OCI-LY7 (cell line): ENCODE data around the gene PRRC2B. TPM values are rescaled to one million over a fixed set of nuclear protein-coding genes. Genes with fewer than 3 reads are reported as not detected.
A peak's percentile ranks its signal among the peaks of the same experiment; 100 is the strongest.

ENCODE experiments used
- BruUV-seq: library from RNA; stranded (reverse); fragments of 400-500 nt; replicated peaks from 2 replicates; lab custom pipeline; 2021; lab: Mats Ljungman, UMichigan
- CTCF ChIA-PET: fragments of 300-600 bp; sonication (Branson Sonifier 250); formaldehyde crosslinking; loops from one replicate; lab custom pipeline; 2022; ENCODE audit warnings: antibody characterized with exemption; ENCODE audit not compliant: unreplicated experiment; lab: Charles Lee
- POLR2A ChIA-PET: fragments of 300-600 bp; sonication (Branson Sonifier 250); formaldehyde crosslinking; loops from one replicate; lab custom pipeline; 2022; ENCODE audit warnings: antibody characterized with exemption; lab: Charles Lee
- DNase-seq: peaks from one replicate; pipeline ENCODE4 v3.0.0-alpha.2; 2015; ENCODE audit warnings: low spot score
- H2AFZ ChIP-seq: fragments of 200-600 bp; sonication (generic), shearing (Covaris generic); 2 replicates; pipeline ENCODE4 v1.6.1; 2014; ENCODE audit warnings: mild to moderate bottlenecking, antibody characterized with exemption, low read length, moderate library complexity
- H3K27ac ChIP-seq: fragments of 200-600 bp; sonication (generic); 2 replicates; pipeline ENCODE4 v1.5.1; 2014; ENCODE audit warnings: mixed run types, low read depth, mild to moderate bottlenecking, moderate library complexity, low read length, inconsistent platforms; ENCODE audit not compliant: poor library complexity, severe bottlenecking
- H3K36me3 ChIP-seq: fragments of 200-600 bp; sonication (generic); 2 replicates; pipeline ENCODE4 v1.6.1; 2014; ENCODE audit warnings: mild to moderate bottlenecking, antibody characterized with exemption, low read length, moderate library complexity, mixed read lengths; ENCODE audit not compliant: insufficient read depth
- H3K4me1 ChIP-seq: fragments of 200-600 bp; sonication (generic); 2 replicates; pipeline ENCODE4 v1.5.1; 2014; ENCODE audit warnings: mild to moderate bottlenecking, low read length; ENCODE audit not compliant: insufficient read depth, poor library complexity, severe bottlenecking
- H3K4me2 ChIP-seq: fragments of 200-600 bp; sonication (generic); 2 replicates; pipeline ENCODE4 v1.6.1; 2014; ENCODE audit warnings: mild to moderate bottlenecking, low read length
- H3K4me3 ChIP-seq: fragments of 200-600 bp; sonication (generic); 2 replicates; pipeline ENCODE4 v1.5.1; 2014; ENCODE audit warnings: mild to moderate bottlenecking, low read depth, low read length; ENCODE audit not compliant: poor library complexity, severe bottlenecking
- H3K79me2 ChIP-seq: fragments of 200-600 bp; sonication (generic); 2 replicates; pipeline ENCODE4 v1.6.1; 2016; ENCODE audit warnings: low read depth, mild to moderate bottlenecking, low read length, moderate library complexity, mixed read lengths; ENCODE audit not compliant: insufficient read depth
- H3K9me2 ChIP-seq: fragments of 200-600 bp; sonication (generic); 2 replicates; pipeline ENCODE4 v1.6.1; 2016; ENCODE audit warnings: mild to moderate bottlenecking, low read length, mixed read lengths; ENCODE audit not compliant: insufficient read depth
- H3K9me3 ChIP-seq: fragments of 200-600 bp; sonication (generic); 2 replicates; pipeline ENCODE4 v1.6.1; 2014; ENCODE audit warnings: mild to moderate bottlenecking, mixed run types, low read length, mixed read lengths
- H4K20me1 ChIP-seq: fragments of 200-600 bp; sonication (generic); 2 replicates; pipeline ENCODE4 v1.6.1; 2014; ENCODE audit warnings: mild to moderate bottlenecking, antibody characterized with exemption, low read length, moderate library complexity, mixed read lengths; ENCODE audit not compliant: insufficient read depth
- CTCF ChIP-seq: fragments of 200-600 bp; sonication (generic); conservative IDR thresholded peaks from 2 replicates; pipeline ENCODE4 v1.5.1; 2014; ENCODE audit warnings: mild to moderate bottlenecking, antibody characterized with exemption, low read length, moderate library complexity, mixed read lengths
- EZH2phosphoT487 ChIP-seq: fragments of 200-600 bp; sonication (generic); IDR thresholded peaks from 2 replicates; pipeline ENCODE4 v1.6.1; 2018; ENCODE audit warnings: low read depth, borderline replicate concordance, mild to moderate bottlenecking, mixed run types, antibody characterized with exemption, low read length, moderate library complexity, mixed read lengths
- intact Hi-C: fragments of 100-400 bp; cut with micrococcal nuclease; formaldehyde crosslinking; loops from one replicate; pipeline ENCODE4 v1.10.0; 2022; ENCODE audit not compliant: unreplicated experiment
- total RNA-seq, 2 experiments: library from RNA; depleted of rRNA in 1 of 2; stranded (reverse); fragments of >200 nt in 1 of 2; shearing (Covaris generic) in 1 of 2; gene quantifications; 2 replicates each; pipeline ENCODE4 v1.2.3, GENCODE V29; 2014 to 2022

PRRC2B gene
- total RNA-seq, 2 experiments from 2014 or later: 84.2 to 210 TPM

DNA sequence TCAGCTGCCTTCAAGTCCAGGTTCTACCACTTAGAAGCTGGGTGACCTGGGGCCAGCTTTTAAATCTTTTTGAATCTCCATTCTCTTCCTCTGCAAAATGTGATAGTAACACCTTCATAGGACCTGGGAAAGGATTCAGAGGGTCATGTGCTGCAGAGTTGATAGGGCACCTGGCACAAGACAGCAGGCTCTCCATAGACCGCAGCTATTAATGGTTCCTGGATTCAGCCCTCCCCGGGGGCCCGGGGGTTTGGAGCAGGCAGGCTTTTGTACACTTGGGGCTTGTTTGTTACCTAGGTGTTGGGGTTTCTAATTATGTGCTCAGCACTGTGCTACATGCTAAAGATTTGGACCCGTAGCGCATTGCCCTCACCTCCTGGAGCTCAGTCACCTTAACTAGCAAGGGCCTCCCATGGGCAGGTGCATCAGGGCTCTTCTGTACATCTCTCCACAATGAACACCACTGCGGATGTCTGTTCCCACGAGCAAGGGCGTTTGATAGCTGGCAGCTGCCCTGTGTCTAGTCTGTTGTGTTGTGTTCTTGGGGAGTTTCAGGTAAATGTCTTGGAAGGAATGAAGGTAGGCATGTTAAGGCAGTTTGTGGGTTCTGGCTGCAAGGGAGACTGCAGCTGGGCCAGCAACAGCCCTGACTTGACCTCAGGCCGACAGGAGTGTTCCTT lies 12.1 kb downstream of the PRRC2B start:
- CTCF ChIA-PET: no interaction called here

GRCh38 chr9:131406563-131407436 lies 12.9 kb downstream of the PRRC2B start:
- TF ChIP-seq EZH2phosphoT487 (no peak), CTCF (no peak)

More for the DNA sequence above, 12.1 kb downstream of the PRRC2B start:
- Histone ChIP-seq H3K9me3 (no peaks in the 10 kb centered on the region), H3K79me2 (peaks cover 100% of the 10 kb centered on the region), H3K36me3 (peaks cover 64% of the 10 kb centered on the region), H3K4me3 (no peak overlapping the region), H2AFZ (no peak overlapping the region), H4K20me1 (peaks cover 68% of the 10 kb centered on the region), H3K4me1 (peaks cover 81% of the 10 kb centered on the region), H3K4me2 (peak overlapping the region; percentile 59), H3K9me2 (no peaks in the 10 kb centered on the region), H3K27ac (peak overlapping the region; percentile 4)
- TF ChIP-seq EZH2phosphoT487: no peak
- TF ChIP-seq CTCF: no peak
- no peak for DNase-seq
- POLR2A ChIA-PET: interaction anchor here (0.6 to 2.1 kb wide), 3 partner anchors 8 to 34 kb away, joined by 3 to 6 read pairs (median 3); no protein-coding TSS in a partner anchor
- no TSS peak for BruUV-seq
- intact Hi-C loops: no loop called here

More at GRCh38 chr9:131406563-131407436, 12.9 kb downstream of the PRRC2B start:
- no peak overlapping the region for H2AFZ ChIP-seq
- no peak for DNase-seq
- BruUV-seq: no TSS peak
- H3K79me2 ChIP-seq: peaks cover 100% of the 10 kb centered on the region
- ChIA-PET POLR2A (interaction anchor here (0.7 to 2.1 kb wide), 3 partner anchors 9 to 34 kb away, joined by 3 to 6 read pairs (median 3); no protein-coding TSS in a partner anchor), CTCF (no interaction called here)
- intact Hi-C loops: no loop called here
- no peak overlapping the region for H3K27ac ChIP-seq
- H3K9me2 ChIP-seq: no peaks in the 10 kb centered on the region
- H3K4me1 ChIP-seq: peaks cover 81% of the 10 kb centered on the region
- no peaks in the 10 kb centered on the region for H3K9me3 ChIP-seq
- H3K4me2 ChIP-seq: peak overlapping the region; percentile 59
- H3K4me3 ChIP-seq: peak overlapping the region; percentile 6
- H4K20me1 ChIP-seq: peaks cover 66% of the 10 kb centered on the region
- peaks cover 68% of the 10 kb centered on the region for H3K36me3 ChIP-seq
